GM19328 (cell line): ENCODE results near the gene CAMK2D.
A peak's percentile ranks its signal among the peaks of the same experiment; 100 is the strongest.

ENCODE experiments used
- ATAC-seq: cut with Tn5 transposase; IDR thresholded peaks from one replicate; pipeline ENCODE4 v1.9.1; 2021; ENCODE audit warnings: mild to moderate bottlenecking, moderate library complexity; ENCODE audit not compliant: unreplicated experiment

CAMK2D gene

DNA sequence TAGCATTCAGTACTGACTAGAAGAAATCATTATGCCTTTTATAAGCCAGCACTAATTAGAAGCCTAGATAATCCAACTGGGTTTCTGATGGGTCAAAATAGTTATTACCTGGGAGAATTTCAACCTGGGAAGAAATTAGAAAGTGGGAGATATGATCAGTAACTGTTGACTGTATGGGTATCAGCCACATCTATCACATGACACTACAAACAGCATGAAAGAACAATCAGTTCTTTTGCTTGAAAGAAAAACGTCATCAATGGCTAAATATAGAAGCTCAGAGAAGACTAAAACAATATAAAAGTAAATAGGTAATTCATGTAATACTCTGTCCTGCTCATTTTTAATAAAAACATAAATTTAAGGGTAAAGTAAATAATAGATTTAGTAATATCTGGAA, 145.1 kb downstream of the CAMK2D start:
- ATAC-seq: no peak

DNA sequence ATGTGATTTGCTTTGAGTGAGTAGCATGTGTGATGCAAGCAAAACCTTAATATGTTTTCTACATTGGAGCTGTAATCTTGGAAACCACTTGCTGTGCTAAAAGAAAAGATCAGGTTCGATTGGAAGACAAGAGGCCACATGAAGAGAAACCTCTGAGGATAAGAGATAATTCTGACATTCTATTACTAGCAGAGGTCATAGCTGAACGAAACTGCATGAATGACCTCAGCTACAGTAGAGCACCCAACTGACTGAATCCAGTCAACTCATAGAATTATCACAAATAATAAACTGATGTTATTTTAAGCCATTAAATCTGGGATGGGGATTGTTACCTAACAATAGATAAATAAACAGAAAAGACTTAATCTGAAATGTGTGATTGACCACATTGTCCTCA, 147.1 kb downstream of the CAMK2D start:
- no peak for ATAC-seq

DNA sequence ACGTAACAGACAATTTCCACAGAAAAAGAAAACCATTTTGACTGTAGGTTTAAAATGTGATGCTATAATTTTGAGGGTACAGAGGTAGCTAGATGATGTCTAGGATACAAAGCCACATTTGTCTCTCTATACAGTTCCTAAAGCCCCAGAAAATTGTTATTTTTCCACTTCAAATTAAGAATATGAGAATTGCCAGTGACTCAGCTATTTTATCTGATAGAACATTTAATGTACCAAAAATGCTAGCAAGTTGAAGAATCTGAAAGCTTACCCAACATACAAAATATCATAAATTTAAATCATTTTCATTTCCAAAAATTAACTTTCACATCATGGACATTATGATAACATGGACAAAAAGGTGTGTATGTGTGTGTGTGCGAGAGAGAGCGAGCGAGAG, 148.0 kb downstream of the CAMK2D start:
- ATAC-seq: no peak

DNA sequence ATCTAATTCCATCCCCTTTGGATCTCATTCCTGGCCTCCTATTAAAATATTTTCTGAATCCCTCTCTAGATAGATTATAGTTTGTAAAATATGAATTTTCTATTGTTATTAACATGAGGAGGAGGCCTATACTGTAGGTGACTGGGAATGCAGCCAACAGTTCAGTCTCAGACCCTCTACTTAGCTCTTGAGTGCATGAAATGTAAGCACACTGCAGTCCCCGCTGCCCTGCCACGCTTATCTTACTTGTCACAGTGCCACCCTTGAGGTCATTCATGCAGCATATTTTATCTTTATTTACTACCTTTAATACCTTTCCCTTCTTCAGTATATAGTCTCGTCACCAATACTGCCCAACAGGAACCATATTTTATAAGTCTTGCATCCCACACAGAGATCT, 151.0 kb downstream of the CAMK2D start:
- no peak for ATAC-seq

DNA sequence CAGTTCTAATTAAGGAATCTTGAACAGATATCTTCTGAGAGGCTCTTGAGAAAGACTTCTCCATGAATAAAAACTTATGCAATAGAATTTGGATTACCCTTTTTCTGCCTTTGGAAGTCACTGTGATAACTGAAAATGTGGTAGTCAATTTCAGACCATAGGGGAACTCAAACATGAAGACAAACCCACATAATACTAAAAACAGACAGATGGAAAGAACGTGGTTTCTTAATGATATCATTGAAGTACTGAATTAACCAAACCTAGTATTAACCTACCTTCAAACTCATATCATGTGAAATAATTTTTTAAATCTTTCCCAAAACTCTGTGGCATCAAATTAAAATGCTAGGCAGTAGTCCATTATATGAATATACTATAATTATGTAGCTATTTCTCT, 153.5 kb downstream of the CAMK2D start:
- ATAC-seq: peak; percentile 73

DNA sequence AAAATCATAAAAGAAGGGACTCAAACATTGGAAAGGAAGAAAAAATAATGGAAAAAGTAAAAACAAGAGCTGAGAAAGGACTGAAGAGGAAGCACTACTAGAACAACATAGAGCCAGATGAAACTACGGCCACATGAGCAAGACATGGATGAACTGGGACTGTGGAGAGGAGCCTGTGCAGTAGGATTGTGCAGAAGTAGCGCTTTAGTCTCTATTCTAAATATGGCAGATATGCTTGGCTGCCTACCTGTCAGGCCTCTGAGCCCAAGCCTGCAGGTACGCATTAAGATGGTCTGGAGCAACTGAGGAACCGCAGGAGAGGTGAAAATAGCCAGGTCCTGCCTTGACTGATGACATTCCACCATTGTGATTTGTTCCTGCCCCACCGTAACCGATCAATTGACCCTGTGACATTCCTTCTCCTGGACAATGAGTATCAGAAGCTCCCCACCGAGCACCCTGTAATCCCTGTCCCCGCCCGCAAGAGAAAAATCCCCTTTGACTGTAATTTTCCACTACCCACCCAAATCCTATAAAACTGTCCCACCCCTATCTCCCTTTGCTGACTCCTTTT, 154.3 kb downstream of the CAMK2D start:
- no peak for ATAC-seq

DNA sequence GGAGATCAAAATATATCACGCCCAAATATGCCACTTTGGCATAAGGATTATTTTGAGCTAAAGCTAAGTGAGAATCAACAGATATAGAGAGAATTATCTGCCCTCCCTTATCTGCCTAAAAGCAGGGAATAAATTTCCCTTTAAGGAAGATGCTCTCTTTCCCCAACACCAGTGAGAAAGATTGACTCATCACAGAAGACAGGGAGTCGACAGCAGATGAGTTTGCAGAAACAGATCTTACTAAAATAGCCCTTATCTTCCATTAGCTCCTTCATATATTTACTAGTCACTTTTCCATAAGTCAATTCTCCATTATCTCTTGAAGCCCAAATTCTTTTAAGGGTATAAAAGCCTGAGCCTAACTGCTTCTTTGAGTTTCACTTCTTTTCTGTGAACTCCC, 156.6 kb downstream of the CAMK2D start:
- ATAC-seq: no peak

DNA sequence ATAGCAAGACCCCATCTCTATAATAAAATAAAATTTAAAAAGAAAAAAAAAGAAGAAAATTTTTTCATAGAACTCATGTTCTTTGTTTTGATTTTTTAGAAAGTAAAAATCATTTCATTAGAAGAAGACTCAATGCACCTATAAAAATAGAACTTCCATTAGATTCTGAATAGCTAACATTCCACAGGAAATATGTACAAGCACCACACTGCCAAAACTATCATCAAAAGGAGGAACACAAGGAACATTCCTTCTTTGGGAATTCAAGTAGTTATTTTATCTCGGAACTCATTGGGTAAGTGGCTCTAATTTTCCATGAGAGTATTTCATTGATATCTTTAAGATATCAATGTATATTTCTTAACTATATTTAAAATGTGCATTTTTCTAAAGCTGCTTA, 157.6 kb downstream of the CAMK2D start:
- no peak for ATAC-seq

DNA sequence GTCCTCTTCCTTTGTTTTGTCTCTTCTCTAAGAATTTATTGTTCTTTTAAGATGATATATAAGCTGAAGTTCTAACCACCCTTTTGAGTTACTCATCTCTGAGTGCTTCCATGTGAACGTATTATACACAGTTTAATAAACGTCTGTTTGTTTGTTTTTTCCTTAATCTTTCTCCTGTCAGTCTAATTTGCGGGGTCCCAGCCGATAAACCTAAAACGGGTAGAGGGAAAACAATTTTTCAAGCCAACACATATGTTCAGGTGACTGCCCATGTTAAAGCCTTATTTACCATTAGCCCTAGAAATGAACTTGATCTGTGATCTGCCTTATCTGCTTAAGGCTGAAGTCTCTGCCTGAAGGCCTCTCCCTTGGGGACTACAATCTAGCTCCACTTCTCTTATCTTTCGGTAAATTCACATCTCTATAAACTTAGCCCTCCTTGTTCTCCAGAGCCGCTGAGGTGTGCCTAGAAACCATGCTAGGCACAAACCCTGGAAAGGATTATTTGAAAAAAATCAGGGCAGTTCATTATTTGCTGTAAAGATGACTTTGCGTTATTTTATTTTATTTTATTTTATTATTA, 158.8 kb downstream of the CAMK2D start:
- no peak for ATAC-seq

DNA sequence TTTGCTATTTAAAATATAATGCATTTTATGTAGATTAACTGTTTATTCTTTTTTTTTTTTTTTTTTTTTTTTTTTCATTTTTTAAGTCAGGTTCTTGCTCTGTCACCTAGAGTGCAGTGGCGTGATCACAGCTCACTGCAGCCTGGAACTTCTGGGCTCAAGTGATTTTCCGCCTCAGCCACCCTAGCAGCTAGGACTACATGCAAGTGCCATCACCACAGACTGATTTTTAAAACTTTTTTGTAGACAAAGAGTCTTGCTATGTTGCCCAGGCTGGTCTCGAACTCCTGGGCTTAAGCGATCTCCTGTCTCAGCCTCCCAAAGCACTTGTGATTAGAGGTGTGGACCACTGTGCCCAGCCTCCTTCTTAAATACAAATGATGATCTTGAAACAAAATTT, 159.9 kb downstream of the CAMK2D start:
- no peak for ATAC-seq

DNA sequence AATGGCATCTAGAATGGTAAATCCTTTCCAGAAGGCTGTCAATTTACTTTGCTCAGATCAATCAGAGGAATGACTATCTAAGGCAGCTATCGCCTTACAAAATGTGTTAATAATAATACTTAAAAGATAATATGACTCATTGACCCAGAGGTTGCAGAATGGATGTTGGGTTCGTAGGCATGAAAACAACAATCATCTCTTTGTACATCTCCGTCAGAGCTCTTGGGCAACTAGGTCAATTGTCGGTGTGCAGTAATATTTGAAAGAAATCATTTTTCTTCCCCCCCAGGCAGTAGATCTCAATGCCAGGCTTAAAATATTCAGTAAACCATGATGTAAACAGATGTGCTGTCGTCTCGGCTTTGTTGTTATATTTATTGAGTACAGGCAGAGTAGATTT, 165.1 kb downstream of the CAMK2D start:
- ATAC-seq: no peak

DNA sequence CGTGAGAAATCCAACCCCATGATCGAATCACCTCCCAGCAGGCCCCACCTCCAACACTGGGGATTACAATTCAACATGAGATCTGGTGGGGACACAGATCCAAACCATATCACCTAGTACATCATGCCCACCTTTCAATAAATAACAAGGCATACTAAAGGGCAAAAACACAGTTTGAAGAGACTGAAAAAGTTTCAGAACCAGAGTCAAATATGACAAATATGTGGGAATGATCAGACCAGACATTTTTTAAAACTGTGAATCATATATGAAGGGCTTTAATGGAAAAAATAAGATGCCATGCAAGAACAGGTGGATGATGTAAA, 167.3 kb downstream of the CAMK2D start:
- ATAC-seq: no peak

DNA sequence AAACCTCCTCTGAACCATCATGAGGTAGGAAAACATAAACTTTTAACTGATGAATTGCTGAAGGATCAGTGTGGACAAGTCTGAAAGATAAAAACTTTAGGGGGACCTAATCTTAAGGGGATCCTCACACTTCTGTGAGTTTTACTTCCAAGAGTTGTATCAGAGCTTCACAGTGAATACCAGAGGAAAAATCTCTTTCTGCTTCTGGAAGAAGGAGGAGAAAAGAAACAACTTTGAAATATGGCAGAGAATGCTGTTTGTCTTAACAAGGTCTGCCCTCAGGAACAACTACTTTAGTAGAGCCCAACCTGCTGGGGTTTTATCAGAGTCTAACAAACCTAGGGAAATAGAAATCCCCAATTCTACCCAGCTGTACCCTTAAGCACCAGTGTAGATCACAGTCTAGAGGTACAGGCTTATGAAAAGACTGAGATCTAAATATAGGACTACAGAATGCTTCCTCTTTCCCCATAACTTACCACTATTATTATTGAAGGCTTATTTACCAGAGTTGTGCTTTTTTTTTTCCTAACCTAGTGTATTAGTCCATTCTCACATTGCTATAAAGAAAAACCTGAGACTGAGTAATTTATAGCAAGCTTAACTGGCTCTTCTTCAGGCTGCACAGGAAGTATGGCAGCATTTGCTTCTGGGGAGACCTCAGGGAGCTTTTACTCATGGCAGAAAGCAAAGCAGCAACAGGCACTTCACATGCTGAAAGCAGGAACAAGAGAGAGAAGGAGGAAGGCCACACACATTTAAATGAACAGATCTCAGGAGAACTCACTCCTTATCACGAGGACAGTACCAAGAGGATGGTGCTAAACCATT, 167.9 kb downstream of the CAMK2D start:
- ATAC-seq: peak; percentile 69

DNA sequence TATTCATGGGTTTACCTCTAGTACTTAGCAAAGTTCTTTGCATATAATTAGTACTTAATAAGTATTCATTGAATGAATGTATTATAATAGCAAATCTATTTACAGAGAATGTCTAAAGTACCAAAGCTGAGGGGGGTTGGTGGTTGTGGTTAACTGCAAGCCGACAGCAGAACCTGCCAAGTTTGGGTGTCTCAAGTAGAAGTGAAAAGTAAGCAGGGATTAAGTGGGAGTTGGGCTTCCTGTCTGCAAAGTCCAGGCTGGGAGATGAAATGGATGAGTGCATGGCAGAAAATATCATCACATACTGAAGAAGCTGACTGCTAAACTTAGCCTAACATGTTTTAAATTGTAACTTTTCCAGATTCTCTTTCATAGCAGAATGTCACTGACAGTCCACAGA, 169.6 kb downstream of the CAMK2D start:
- no peak for ATAC-seq

DNA sequence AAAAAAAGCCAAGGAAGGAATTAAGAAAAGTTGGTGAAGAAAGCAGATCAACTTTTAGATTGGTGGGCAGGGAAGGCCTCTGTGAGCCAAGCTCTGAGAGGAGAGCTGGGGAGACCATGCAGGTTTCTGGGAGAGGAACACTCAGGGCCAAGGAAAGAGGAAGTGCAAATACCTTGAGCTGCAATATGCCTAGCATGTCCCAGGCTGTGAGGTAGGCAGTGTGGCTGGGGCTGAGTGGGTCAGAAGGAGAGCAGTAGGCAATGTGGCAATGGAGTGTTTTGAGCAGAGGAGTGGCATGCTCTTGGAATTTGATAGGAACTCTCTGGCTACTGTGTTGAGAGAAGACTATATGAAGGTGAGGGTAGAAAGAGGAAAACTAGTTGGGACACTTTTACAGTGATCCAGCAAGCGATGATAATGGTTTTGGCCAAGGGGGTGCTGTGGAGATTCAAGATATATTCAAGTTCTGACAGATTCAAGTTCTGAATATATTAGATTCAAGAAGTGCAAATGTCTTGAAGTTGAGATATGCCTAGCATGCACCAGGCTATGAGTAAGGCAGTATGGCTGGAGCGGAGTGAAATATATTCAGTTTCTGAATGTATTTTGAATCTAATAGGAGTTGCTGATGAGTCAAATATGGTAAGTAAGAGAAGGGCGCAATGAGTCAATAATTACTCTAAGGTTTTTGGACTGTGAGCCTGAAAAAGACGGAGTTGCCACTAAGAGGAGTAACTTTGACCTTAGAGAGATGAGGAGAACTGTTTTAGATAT, 172.5 kb downstream of the CAMK2D start:
- no peak for ATAC-seq

DNA sequence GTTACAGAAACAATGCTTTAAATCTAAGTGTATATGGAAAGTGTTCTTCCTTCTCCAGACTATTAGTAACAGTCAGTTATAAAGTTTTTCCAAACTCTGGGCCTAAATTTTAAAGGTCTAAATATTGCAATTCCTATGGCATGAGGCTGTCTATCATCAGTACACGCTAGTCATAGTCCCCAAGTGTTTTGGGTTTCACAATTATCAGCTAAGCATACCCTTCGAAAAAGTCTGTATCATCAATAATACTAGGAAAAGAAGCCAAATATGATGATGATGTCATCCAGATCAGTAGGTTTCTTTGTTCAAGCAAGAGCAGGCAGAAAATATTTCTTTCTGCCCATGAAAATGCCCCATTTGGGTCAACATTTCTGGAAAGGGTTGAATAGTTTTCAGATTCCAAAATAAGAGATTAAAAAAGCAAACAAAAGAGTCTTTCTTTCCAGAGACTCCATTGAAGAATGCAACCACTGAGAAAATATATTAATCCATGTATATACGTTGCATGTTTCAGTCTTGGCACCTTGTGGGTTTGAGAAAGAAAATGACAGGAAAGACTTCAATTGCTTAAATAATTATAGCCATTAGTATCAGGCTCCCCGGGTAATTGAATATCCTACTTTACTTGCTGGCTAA, 173.8 kb downstream of the CAMK2D start:
- no peak for ATAC-seq

DNA sequence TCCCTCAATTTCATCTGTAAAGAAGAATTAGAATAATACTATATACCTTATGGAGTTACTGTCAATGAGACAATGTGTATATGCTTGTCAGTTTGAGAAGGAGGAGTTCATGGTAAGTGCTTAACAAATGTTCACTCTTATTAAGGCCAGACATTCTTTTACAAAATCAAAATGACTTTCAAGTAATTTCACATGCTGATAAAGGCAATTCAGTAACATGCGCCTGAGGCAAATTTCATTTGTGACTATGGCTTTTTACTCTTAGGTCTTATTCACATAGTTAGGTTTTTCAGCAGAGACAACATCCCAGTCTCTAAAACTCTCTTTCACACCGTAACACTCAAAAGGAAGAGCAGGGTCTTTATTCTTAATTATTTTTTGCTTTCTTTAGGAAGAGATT, 174.4 kb downstream of the CAMK2D start:
- no peak for ATAC-seq

DNA sequence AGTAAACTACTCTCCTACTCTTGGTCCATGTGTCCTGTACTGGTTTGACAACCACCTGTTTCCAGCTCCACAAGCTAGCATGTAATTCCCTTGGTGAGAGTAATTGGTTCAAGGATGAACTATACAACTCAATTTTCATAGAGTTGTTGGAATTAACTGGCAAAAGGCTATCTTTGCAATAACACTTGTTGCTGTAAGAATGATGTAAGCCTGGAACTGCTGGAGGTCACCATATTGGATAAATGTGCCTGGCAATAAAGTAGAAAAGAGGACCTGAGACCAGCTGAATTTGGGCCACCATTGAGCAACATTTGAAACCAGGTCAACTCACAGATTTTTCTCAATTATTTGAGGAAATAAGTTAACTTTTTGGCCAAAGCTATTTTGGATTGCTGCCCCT, 175.5 kb downstream of the CAMK2D start:
- ATAC-seq: no peak

DNA sequence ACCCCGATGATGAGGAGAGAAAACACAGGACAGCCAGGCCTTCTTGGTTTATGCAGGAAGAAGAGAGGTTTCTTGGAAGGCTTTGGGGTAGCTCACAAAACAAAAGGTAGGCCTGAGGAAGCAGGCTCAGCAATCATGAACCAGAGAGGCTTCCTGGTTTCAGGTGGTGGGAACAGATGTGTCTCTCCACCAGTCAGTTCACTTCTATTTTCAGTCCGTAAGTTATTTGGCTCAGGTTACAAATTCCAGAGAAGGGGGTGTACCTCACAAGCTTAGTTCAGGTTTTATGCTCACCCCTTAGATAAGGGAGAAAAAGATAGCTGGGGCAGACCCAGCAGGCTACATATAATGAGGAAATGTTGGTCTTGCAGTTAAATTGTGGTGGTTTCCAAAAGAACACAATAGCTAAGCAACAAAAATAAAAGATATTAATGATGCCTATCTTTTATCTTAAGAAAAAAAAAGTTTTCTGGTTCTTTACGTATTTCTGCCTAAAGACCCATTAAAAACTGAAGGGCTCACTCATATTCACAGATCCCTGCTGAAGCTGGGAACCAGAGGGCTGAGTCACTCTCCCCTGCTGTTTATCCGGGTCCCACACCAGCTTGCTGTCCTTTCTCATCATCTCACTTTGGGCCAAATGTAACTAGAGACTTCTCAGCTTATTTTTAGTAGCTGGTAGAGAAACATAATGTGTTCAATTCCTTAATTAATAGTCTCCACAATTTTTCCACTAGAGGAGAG, 177.0 kb downstream of the CAMK2D start:
- ATAC-seq: no peak

DNA sequence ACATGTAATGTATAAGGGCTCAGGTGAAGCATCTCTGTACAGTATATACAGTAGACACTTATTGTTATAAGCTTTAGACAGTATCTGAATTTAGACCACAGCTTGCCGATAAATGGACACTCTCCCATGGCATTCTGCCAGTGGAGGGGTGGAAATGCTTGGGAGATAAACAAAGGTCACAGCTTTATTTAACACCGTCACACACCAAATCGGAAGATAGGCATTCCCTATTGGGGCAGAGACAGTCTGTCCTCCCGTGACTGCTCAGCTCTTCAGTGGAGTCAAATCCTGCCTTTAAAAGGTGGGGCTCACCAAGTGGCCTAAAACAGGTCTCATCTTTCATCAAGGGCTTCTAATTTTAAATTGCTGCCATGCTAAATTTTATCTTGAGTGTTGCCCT, 178.8 kb downstream of the CAMK2D start:
- ATAC-seq: no peak

DNA sequence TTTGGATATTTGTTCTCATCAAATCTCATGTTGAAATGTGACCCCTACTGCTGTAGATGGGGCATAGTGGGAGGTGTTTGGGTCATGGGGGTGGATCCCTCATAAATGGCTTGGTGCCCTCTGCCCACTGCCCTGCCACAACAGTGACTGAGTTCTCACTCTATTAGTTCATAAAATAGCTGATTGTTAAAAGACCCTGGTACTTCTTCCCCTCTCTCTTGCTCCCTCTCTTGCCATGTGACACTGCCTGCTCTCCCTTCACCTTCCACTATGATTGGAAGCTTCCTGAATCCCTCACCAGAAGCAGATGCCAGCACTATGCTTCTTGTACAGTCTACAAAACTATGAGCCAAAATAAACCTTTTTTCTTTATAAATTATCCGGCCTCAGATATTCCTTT, 182.2 kb downstream of the CAMK2D start:
- no peak for ATAC-seq
